Stimulated activated effector memory CD8-positive, alpha-beta T cell treated with anti-CD3 and anti-CD28 coated beads, Interleukin-12 subunit alpha, Interleukin-12 subunit beta, amount 100 ng/mL, for 72 hours (primary cell): ENCODE results near the gene FJX1.
"Not testable (repeated sequence)": the region's sequence is repeated elsewhere in the genome, so short reads cannot be mapped to it uniquely, and the experiment has no call there.

Experiments used
- ATAC-seq: fragments of 150-1000 bp; cut with Tn5 transposase; 2 replicates; pipeline ENCODE4 v1.10.0; 2021
- DNase-seq, 2 donors: peaks; one replicate each; pipeline ENCODE4 v3.0.0; 2021 to 2022; ENCODE audit warnings: low spot score in 2 of 2
- H3K27ac Mint-ChIP-seq: one replicate; pipeline ENCODE4 v1.8.0; 2022; ENCODE audit warnings: mild to moderate bottlenecking, mixed read lengths
- H3K36me3 Mint-ChIP-seq: one replicate; pipeline ENCODE4 v1.8.0; 2022; ENCODE audit warnings: mild to moderate bottlenecking, mixed read lengths
- H3K4me1 Mint-ChIP-seq: one replicate; pipeline ENCODE4 v1.8.0; 2022; ENCODE audit warnings: mixed read lengths
- H3K4me3 Mint-ChIP-seq: one replicate; pipeline ENCODE4 v1.8.0; 2022; ENCODE audit warnings: mild to moderate bottlenecking, mixed read lengths
- H3K9me3 Mint-ChIP-seq: one replicate; pipeline ENCODE4 v1.8.0; 2022; ENCODE audit warnings: mixed read lengths

The FJX1 gene

DNA sequence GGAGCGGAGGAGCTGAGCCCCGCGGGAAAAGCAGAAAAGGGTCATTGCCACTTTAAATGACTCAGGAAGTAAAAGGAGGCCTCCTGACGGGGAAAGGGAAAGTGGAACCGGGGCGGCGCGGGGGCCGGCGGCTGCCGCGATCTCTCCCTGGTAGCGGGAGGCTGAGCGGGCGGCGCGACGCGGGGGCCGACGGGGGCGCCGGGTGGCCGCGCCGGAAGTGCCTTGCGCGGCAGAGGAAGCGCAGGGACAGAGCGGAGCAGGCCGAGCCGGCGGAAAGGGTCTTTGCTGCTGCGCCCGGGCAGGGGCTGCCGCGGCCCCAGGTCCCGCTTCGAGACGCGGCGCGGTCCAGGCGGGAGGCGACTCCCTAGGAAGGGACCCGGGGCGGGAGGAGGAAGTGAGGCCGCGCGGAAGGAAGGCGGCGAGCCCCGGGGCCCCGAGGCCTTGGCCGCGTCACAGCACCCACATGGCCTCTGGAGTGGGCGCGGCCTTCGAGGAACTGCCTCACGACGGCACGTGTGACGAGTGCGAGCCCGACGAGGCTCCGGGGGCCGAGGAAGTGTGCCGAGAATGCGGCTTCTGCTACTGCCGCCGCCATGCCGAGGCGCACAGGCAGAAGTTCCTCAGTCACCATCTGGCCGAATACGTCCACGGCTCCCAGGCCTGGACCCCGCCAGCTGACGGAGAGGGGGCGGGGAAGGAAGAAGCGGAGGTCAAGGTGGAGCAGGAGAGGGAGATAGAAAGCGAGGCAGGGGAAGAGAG is 44.6 kb downstream of the FJX1 start, which contains the start of gene TRIM44:
TSS of gene TRIM44 (plus strand) at position 127 of the 759 bp plus-strand sequence. CDS start at position 464, 337 bp downstream.
- Mint-ChIP-seq H3K36me3 (peaks cover 18% of the 10 kb centered on the region), H3K4me3 (peak within 1 kb of the TSS; percentile 90), H3K4me1 (peaks cover 45% of the 10 kb centered on the region), H3K27ac (peak within 1 kb of the TSS; percentile 98), H3K9me3 (peaks cover 21% of the 10 kb centered on the region)
- ATAC-seq: peak; percentile 91
- peak; percentile 63 to 88 for DNase-seq

DNA sequence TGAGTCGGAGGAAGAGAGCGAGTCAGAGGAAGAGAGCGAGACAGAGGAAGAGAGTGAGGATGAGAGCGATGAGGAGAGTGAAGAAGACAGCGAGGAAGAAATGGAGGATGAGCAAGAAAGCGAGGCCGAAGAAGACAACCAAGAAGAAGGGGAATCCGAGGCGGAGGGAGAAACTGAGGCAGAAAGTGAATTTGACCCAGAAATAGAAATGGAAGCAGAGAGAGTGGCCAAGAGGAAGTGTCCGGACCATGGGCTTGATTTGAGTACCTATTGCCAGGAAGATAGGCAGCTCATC is 45.1 kb downstream of the FJX1 start:
- Mint-ChIP-seq H3K4me1 (peaks cover 45% of the 10 kb centered on the region), H3K4me3 (peak overlapping the region; percentile 90), H3K36me3 (peaks cover 18% of the 10 kb centered on the region), H3K27ac (peak overlapping the region; percentile 98), H3K9me3 (peaks cover 22% of the 10 kb centered on the region)
- ATAC-seq (no peak), DNase-seq (no peak)

DNA sequence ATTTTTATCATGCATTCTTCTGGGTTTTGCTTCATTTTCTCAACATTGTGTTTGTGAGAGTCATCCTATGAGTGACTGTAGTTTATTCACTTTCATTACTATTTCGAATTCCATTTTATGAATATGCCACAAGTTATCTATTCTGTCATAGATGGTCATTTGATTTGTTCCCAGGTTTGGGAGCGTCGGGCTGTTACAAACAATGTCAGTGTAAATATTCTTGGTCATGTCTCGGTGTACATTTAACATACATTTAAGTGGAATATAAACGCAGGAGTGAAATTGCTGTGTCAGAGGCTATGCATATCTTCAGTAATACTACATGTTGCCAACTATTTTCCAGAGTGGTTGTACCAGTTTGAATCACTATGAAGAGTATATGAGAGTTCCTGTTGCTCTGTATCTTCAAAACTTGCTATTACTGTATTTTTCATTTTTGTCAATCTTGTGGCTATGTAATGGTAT is 46.7 kb downstream of the FJX1 start:
- H3K4me1 Mint-ChIP-seq: peaks cover 55% of the 10 kb centered on the region
- peaks cover 22% of the 10 kb centered on the region for H3K9me3 Mint-ChIP-seq
- no peak overlapping the region for H3K4me3 Mint-ChIP-seq
- peak; percentile 17 for ATAC-seq
- no peak overlapping the region for H3K27ac Mint-ChIP-seq
- peaks cover 18% of the 10 kb centered on the region for H3K36me3 Mint-ChIP-seq
- DNase-seq: no peak

DNA sequence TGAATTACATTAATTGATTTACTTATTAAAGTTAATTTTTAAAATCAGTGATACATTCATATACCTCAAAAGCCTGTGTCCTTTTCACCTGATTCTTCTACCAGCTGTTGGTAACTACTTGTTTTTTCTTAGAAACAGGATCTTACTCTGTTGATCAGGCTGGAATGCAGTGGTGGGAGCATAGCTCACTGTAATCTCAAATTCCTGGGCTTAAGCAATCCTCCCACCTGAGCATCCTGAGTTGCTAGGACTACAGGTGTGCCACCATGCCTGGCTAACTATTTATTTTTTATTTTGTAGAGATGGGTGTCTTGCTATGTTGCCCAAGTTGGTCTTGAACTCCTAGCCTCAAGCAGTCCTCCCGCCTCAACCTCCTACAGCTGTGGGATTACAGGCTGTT is 49.0 kb downstream of the FJX1 start:
- Mint-ChIP-seq H3K4me3 (no peak overlapping the region), H3K4me1 (peaks cover 66% of the 10 kb centered on the region), H3K36me3 (peaks cover 14% of the 10 kb centered on the region), H3K9me3 (peaks cover 22% of the 10 kb centered on the region), H3K27ac (no peak overlapping the region)
- ATAC-seq (no peak), DNase-seq (no peak)

DNA sequence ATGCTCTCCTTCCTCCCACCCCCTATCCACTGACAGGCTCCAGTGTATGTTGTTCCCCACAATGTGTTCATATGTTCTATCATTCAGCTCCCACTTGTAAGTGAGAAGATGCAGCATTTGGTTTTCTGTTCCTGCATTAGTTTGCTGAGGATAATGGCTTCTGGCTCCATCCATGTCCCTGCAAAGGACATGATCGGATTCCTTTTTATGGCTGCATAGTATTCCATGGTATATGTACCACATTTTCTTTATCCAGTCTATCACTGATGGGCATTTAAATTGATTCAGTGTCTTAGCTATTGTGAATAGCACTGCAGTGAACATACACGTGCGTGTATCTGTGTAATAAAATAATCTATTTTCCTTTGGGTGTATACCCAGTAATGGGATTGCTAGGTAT is 50.1 kb downstream of the FJX1 start:
- H3K27ac Mint-ChIP-seq, DNase-seq, H3K4me3 Mint-ChIP-seq, ATAC-seq, H3K36me3 Mint-ChIP-seq: not testable (repeated sequence)
- Mint-ChIP-seq H3K9me3 (peaks cover 18% of the 10 kb centered on the region), H3K4me1 (peaks cover 67% of the 10 kb centered on the region)
